Kidney (tissue), 14 donors: ENCODE data around the gene TNFSF13. TPM values are rescaled to one million over a fixed set of nuclear protein-coding genes. Genes with fewer than 3 reads are reported as not detected.

ENCODE experiments used
- DNase-seq, 5 donors: peaks; one replicate each; pipeline ENCODE4 v3.0.0-alpha.2; 2013 to 2020
- FAIRE-seq: peaks from 2 replicates; lab custom pipeline; 2012; peaks lifted over from hg19 to GRCh38; lab: Jason Lieb, UNC
- H3K27ac ChIP-seq, 2 donors: one replicate each; pipeline ENCODE4 v1.7.0; 2013; ENCODE audit warnings: low read depth in 2 of 2, low read length in 2 of 2, inconsistent platforms in 1 of 2
- H3K27me3 ChIP-seq: one replicate; pipeline ENCODE4 v1.7.1; 2013; ENCODE audit warnings: low read length, inconsistent platforms; ENCODE audit not compliant: control insufficient read depth, insufficient read depth
- H3K36me3 ChIP-seq, 3 donors: one replicate each; pipeline versions ENCODE4 v1.7.0 to v1.7.1; 2013; ENCODE audit warnings: low read length in 3 of 3, control low read depth in 1 of 3, inconsistent platforms in 1 of 3; ENCODE audit not compliant: insufficient read depth in 3 of 3, control insufficient read depth in 2 of 3
- H3K4me1 ChIP-seq, 3 donors: one replicate each; pipeline versions ENCODE4 v1.7.0 to v1.7.1; 2013; ENCODE audit warnings: low read length in 3 of 3, inconsistent platforms in 1 of 3, low read depth in 1 of 3; ENCODE audit not compliant: control insufficient read depth in 2 of 3, insufficient read depth in 2 of 3
- H3K4me3 ChIP-seq, 3 donors: one replicate each; pipeline versions ENCODE4 v1.7.0 to v1.8.1; 2013; ENCODE audit warnings: low read length in 3 of 3, control low read depth in 1 of 3, inconsistent platforms in 1 of 3
- H3K9ac ChIP-seq, 3 donors: one replicate each; pipeline versions ENCODE4 v1.7.0 to v1.7.1; 2013; ENCODE audit warnings: low read length in 3 of 3, control low read depth in 1 of 3, inconsistent platforms in 1 of 3
- H3K9me3 ChIP-seq, 3 donors: one replicate each; pipeline versions ENCODE4 v1.7.0 to v1.7.1; 2013; ENCODE audit warnings: low read length in 3 of 3, control low read depth in 1 of 3, inconsistent platforms in 1 of 3; ENCODE audit not compliant: control insufficient read depth in 2 of 3, insufficient read depth in 1 of 3
- CTCF ChIP-seq: IDR thresholded peaks from 3 replicates; pipeline ENCODE4 v1.5.1; 2012; ENCODE audit warnings: mild to moderate bottlenecking, moderate library complexity, borderline replicate concordance; ENCODE audit not compliant: insufficient read depth; ENCODE audit errors: extremely low read depth
- intact Hi-C: fragments of 100-400 bp; cut with DNase I; formaldehyde crosslinking; loops from one replicate; pipeline ENCODE4 v1.11.1; 2022
- polyA plus RNA-seq: library from polyadenylated mRNA; stranded (reverse); fragments of 350-450 nt; fragmentation: Illumina TruSeq; extraction: RNeasy Lipid Tissue Mini Kit (QIAGEN cat#74804); gene quantifications from one replicate; pipeline ENCODE4 v1.2.3, GENCODE V29; 2014; ENCODE audit warnings: low read depth, low replicate concordance; ENCODE audit not compliant: insufficient read depth
- total RNA-seq: library from RNA; stranded (reverse); fragmentation: NEBNext Ultra II Directional; extraction: Animal tissue kit (Norgen Biotek cat#: 25700); gene quantifications from one replicate; pipeline ENCODE4 v1.2.1, GENCODE V29; 2021
- donor health status: control.
- donor health status: control.
- donor health status: control.
- donor health status: control.
- donor health status: control.
- donor health status: DM: yes; HTN: yes; CAD: no.
- donor health status: Normal renal cell carcinoma (clear cell type).

The TNFSF13 gene
- total and polyA plus RNA-seq, 2 donors from 2014 or later: 68.6 to 99.2 TPM

GRCh38 chr17:7577327-7578199, 19.0 kb downstream of the TNFSF13 start:
- Histone ChIP-seq H3K27me3 (no peaks in the 10 kb centered on the region), H3K4me3 (no peak overlapping the region), H3K9me3 (no peaks in the 10 kb centered on the region), H3K27ac (no peak overlapping the region), H3K9ac (no peak overlapping the region), H3K36me3 (peaks cover 31 to 51% (median 40%) of the 10 kb centered on the region in 3 donors), H3K4me1 (peaks cover 9 to 43% (median 34%) of the 10 kb centered on the region in 3 donors)
- no peak for TF ChIP-seq CTCF
- DNase-seq: peak in 1 of 5 donors; percentile 39
- no peak for FAIRE-seq
- intact Hi-C loops: no loop called here

- Histone ChIP-seq H3K9me3 (no peaks in the 10 kb centered on the region), H3K36me3 (peaks cover 30 to 49% (median 38%) of the 10 kb centered on the region in 3 donors), H3K27ac (peak within 1 kb of the TSS; percentile 86 to 91), H3K9ac (peak within 1 kb of the TSS in 1 of 3 donors; percentile 56), H3K27me3 (no peaks in the 10 kb centered on the region), H3K4me3 (peak within 1 kb of the TSS in 2 of 3 donors; percentile 22 to 56), H3K4me1 (peaks cover 8 to 50% (median 44%) of the 10 kb centered on the region in 3 donors)
- DNase-seq (peak in 3 of 5 donors; percentile 44 to 92 (median 69)), FAIRE-seq (peak; percentile 32)
- TF ChIP-seq CTCF: no peak
- intact Hi-C loops: no loop called here
These were observed 20.7 kb downstream of the TNFSF13 start, which contains the start of gene CD68 for GRCh38 chr17:7579001-7579833. Gene CD68 (plus strand): TSS chr17:7579638. CDS start chr17:7579678, 40 bp downstream.

GRCh38 chr17:7579834-7580603, 21.5 kb downstream of the TNFSF13 start:
- no peak for TF ChIP-seq CTCF
- Histone ChIP-seq H3K27ac (peak overlapping the region; percentile 86 to 91), H3K4me3 (peak overlapping the region in 2 of 3 donors; percentile 22 to 56), H3K9me3 (no peaks in the 10 kb centered on the region), H3K9ac (peak overlapping the region in 1 of 3 donors; percentile 56), H3K27me3 (no peaks in the 10 kb centered on the region), H3K36me3 (peaks cover 22 to 41% (median 30%) of the 10 kb centered on the region in 3 donors), H3K4me1 (peaks cover 2 to 45% (median 41%) of the 10 kb centered on the region in 3 donors)
- peak in 1 of 5 donors; percentile 70 for DNase-seq
- intact Hi-C loops: no loop called here
- no peak for FAIRE-seq
